ENCODE measurements around the gene HTR1B.

- TF ChIP-seq, protein P1, sequence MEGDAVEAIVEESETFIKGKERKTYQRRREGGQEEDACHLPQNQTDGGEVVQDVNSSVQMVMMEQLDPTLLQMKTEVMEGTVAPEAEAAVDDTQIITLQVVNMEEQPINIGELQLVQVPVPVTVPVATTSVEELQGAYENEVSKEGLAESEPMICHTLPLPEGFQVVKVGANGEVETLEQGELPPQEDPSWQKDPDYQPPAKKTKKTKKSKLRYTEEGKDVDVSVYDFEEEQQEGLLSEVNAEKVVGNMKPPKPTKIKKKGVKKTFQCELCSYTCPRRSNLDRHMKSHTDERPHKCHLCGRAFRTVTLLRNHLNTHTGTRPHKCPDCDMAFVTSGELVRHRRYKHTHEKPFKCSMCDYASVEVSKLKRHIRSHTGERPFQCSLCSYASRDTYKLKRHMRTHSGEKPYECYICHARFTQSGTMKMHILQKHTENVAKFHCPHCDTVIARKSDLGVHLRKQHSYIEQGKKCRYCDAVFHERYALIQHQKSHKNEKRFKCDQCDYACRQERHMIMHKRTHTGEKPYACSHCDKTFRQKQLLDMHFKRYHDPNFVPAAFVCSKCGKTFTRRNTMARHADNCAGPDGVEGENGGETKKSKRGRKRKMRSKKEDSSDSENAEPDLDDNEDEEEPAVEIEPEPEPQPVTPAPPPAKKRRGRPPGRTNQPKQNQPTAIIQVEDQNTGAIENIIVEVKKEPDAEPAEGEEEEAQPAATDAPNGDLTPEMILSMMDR (IDR thresholded peaks at IDR 0.05; ENCODE audit: low read depth, low read length, poor library complexity, severe bottlenecking): no peak
- no peak for TF ChIP-seq EZH2phosphoT487 (IDR thresholded peaks at IDR 0.05; ENCODE audit: borderline replicate concordance, low read length)
Observed at GRCh38 chr6:77463861-77464494, 687 bp upstream of the HTR1B start.

Data from DOHH2 (cell line).